Suprapubic skin (tissue), 4 donors: ENCODE measurements around the gene NR3C1. TPM values are rescaled to one million over a fixed set of nuclear protein-coding genes. Genes with fewer than 3 reads are reported as not detected.

Experiments used
- DNase-seq, 2 donors: peaks; one replicate each; pipeline ENCODE4 v3.0.0-alpha.2; 2019; ENCODE audit warnings: low spot score in 2 of 2
- H3K27ac ChIP-seq: fragments of 200-600 bp; sonication (generic); one replicate; pipeline ENCODE4 v1.5.1; 2019
- H3K27me3 ChIP-seq: fragments of 200-600 bp; sonication (generic); one replicate; pipeline ENCODE4 v1.5.1; 2019
- H3K36me3 ChIP-seq: fragments of 200-600 bp; sonication (generic); one replicate; pipeline ENCODE4 v1.5.1; 2019
- H3K4me1 ChIP-seq: fragments of 200-600 bp; sonication (generic); one replicate; pipeline ENCODE4 v1.5.1; 2019
- H3K4me3 ChIP-seq: fragments of 200-600 bp; sonication (generic); one replicate; pipeline ENCODE4 v1.5.1; 2019; ENCODE audit warnings: mild to moderate bottlenecking
- H3K9me3 ChIP-seq: fragments of 200-600 bp; sonication (generic); one replicate; pipeline ENCODE4 v1.5.1; 2019
- CTCF ChIP-seq, 2 donors: fragments of 200-600 bp in 1 of 2; fragments of 450-650 bp in 1 of 2; sonication (generic) in 1 of 2; IDR thresholded peaks; one replicate each; pipeline ENCODE4 v1.5.1; 2016 to 2019; ENCODE audit warnings: antibody characterized with exemption in 2 of 2, mild to moderate bottlenecking in 1 of 2, moderate library complexity in 1 of 2
- EP300 ChIP-seq: sonication (generic); formaldehyde crosslinking; IDR thresholded peaks from one replicate; pipeline ENCODE4 v1.6.1; 2017; ENCODE audit warnings: antibody characterized with exemption
- POLR2A ChIP-seq, 2 donors: fragments of 450-650 bp; IDR thresholded peaks; one replicate each; pipeline ENCODE4 v1.6.1; 2017; ENCODE audit warnings: antibody characterized with exemption in 2 of 2, mild to moderate bottlenecking in 2 of 2, moderate library complexity in 2 of 2
- POLR2AphosphoS5 ChIP-seq, 3 donors: sonication (generic); formaldehyde crosslinking; IDR thresholded peaks; one replicate each; pipeline ENCODE4 v1.6.1; 2017; ENCODE audit warnings: antibody characterized with exemption in 3 of 3
- WGBS: methylation state at CpG from one replicate; pipeline ENCODE4 v1.1.5; 2018; 5-methylcytosine and 5-hydroxymethylcytosine counted together
- total RNA-seq, 4 donors: library from RNA; depleted of rRNA; stranded (reverse); fragments of >200 nt; gene quantifications; one replicate each; pipeline ENCODE4 v1.1.0, GENCODE V29; 2016

NR3C1 gene
- total RNA-seq, 4 donors from 2014 or later, result 50.4 to 68.8 (median 56.5) TPM

GRCh38 chr5:143268388-143268787, 135.1 kb downstream of the NR3C1 start:
- 97% methylated on average over 2 of the region's 2 CpGs for WGBS
- DNase-seq, result no peak
- Histone ChIP-seq H3K9me3 (no peaks in the 10 kb centered on the region), H3K4me3 (no peak overlapping the region), H3K27ac (no peak overlapping the region), H3K4me1 (no peaks in the 10 kb centered on the region), H3K36me3 (no peaks in the 10 kb centered on the region), H3K27me3 (no peaks in the 10 kb centered on the region)
- no peak for TF ChIP-seq POLR2AphosphoS5 (IDR thresholded peaks at IDR 0.05)
- no peak for TF ChIP-seq CTCF (IDR thresholded peaks at IDR 0.05)
- TF ChIP-seq POLR2A (IDR thresholded peaks at IDR 0.05), result no peak
- no peak for TF ChIP-seq EP300

DNA sequence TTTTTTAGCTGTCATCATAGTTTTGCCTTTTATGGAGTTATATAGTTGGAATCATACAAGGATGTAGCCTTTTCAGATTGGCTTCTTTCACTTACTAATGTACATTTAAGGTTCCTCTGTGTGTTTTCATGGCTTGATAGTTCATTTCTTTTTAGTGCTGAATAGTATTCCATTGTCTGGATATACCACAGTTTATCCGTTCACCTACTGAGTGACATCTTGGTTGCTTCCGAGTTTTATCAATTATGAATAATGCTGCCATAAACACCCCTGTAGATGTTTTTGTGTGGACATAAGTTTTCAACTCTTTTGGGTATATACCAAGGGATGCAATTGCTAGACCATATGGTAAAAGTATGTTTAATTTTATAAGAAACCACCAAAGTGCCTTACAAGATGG, 136.3 kb downstream of the NR3C1 start:
- no peak for DNase-seq
- no peaks in the 10 kb centered on the region for H3K4me1 ChIP-seq
- TF ChIP-seq CTCF (IDR thresholded peaks at IDR 0.05) (no peak), POLR2AphosphoS5 (IDR thresholded peaks at IDR 0.05) (no peak), POLR2A (IDR thresholded peaks at IDR 0.05) (no peak), EP300 (no peak)
- H3K4me3 ChIP-seq, result no peak overlapping the region
- H3K27me3 ChIP-seq, result no peaks in the 10 kb centered on the region
- no peak overlapping the region for H3K27ac ChIP-seq
- H3K9me3 ChIP-seq, result no peaks in the 10 kb centered on the region
- H3K36me3 ChIP-seq, result no peaks in the 10 kb centered on the region
- WGBS, result 93% methylated on average over 2 of the region's 2 CpGs

GRCh38 chr5:143265995-143266394, 137.5 kb downstream of the NR3C1 start:
- Histone ChIP-seq H3K4me1 (no peaks in the 10 kb centered on the region), H3K27ac (no peak overlapping the region), H3K27me3 (no peaks in the 10 kb centered on the region), H3K36me3 (no peaks in the 10 kb centered on the region), H3K4me3 (no peak overlapping the region), H3K9me3 (no peaks in the 10 kb centered on the region)
- DNase-seq, result no peak
- 100% methylated on average over 2 of the region's 2 CpGs for WGBS
- TF ChIP-seq POLR2A (IDR thresholded peaks at IDR 0.05), result no peak
- no peak for TF ChIP-seq POLR2AphosphoS5 (IDR thresholded peaks at IDR 0.05)
- no peak for TF ChIP-seq EP300
- TF ChIP-seq CTCF (IDR thresholded peaks at IDR 0.05), result no peak

- DNase-seq, result no peak
- no peaks in the 10 kb centered on the region for H3K9me3 ChIP-seq
- H3K4me1 ChIP-seq, result no peaks in the 10 kb centered on the region
- no peak overlapping the region for H3K27ac ChIP-seq
- H3K4me3 ChIP-seq, result no peak overlapping the region
- no peaks in the 10 kb centered on the region for H3K27me3 ChIP-seq
- 74% methylated on average over 4 of the region's 4 CpGs for WGBS
- H3K36me3 ChIP-seq, result no peaks in the 10 kb centered on the region
- TF ChIP-seq POLR2A (IDR thresholded peaks at IDR 0.05) (no peak), EP300 (no peak), CTCF (IDR thresholded peaks at IDR 0.05) (no peak), POLR2AphosphoS5 (IDR thresholded peaks at IDR 0.05) (no peak)
Observed at GRCh38 chr5:143263272-143263810, 140.1 kb downstream of the NR3C1 start.

GRCh38 chr5:143262393-143263174, 140.9 kb downstream of the NR3C1 start:
- WGBS, result 81% methylated on average over 1 of the region's 1 CpG
- no peak overlapping the region for H3K27ac ChIP-seq
- TF ChIP-seq POLR2A (IDR thresholded peaks at IDR 0.05), result no peak
- no peak for TF ChIP-seq POLR2AphosphoS5 (IDR thresholded peaks at IDR 0.05)
- no peak for TF ChIP-seq EP300
- no peak for TF ChIP-seq CTCF (IDR thresholded peaks at IDR 0.05)
- no peaks in the 10 kb centered on the region for H3K9me3 ChIP-seq
- no peak overlapping the region for H3K4me3 ChIP-seq
- H3K4me1 ChIP-seq, result no peaks in the 10 kb centered on the region
- H3K27me3 ChIP-seq, result no peaks in the 10 kb centered on the region
- DNase-seq, result no peak
- H3K36me3 ChIP-seq, result no peaks in the 10 kb centered on the region
